MM.1S (cell line): Measurements from ENCODE around the gene OTOS.

Experiments
- DNase-seq: peaks from one replicate; pipeline ENCODE4 v3.0.0-alpha.2; 2015
- H2AFZ ChIP-seq: fragments of 300-600 bp; sonication (generic); 2 replicates; pipeline ENCODE4 v1.6.0; 2016; ENCODE audit warnings: antibody characterized with exemption, low read length
- H3F3A ChIP-seq: fragments of 300-600 bp; sonication (generic); 2 replicates; pipeline ENCODE4 v1.6.1; 2016; ENCODE audit warnings: mild to moderate bottlenecking, antibody characterized with exemption, low read length, moderate library complexity, mixed read lengths; ENCODE audit not compliant: insufficient read depth
- H3K27ac ChIP-seq: fragments of 300-600 bp; sonication (generic); 2 replicates; pipeline ENCODE4 v1.5.1; 2016; ENCODE audit warnings: mild to moderate bottlenecking, low read length
- H3K27me3 ChIP-seq: fragments of 300-600 bp; sonication (generic); replicated peaks from 2 replicates; pipeline ENCODE4 v1.6.0; 2016; ENCODE audit warnings: low read length; ENCODE audit not compliant: insufficient read depth
- H3K36me3 ChIP-seq: fragments of 300-600 bp; sonication (generic); replicated peaks from 2 replicates; pipeline ENCODE4 v1.6.1; 2016; ENCODE audit warnings: mild to moderate bottlenecking, low read length, mixed read lengths; ENCODE audit not compliant: insufficient read depth
- H3K4me1 ChIP-seq: fragments of 300-600 bp; sonication (generic); 2 replicates; pipeline ENCODE4 v1.6.1; 2016; ENCODE audit warnings: low read length, mixed read lengths
- H3K4me2 ChIP-seq: fragments of 300-600 bp; sonication (generic); 2 replicates; pipeline ENCODE4 v1.6.0; 2016; ENCODE audit warnings: low read depth, low read length
- H3K4me3 ChIP-seq: fragments of 300-600 bp; sonication (generic); 2 replicates; pipeline ENCODE4 v1.5.1; 2016; ENCODE audit warnings: low read length, mixed read lengths
- H3K79me2 ChIP-seq: fragments of 300-600 bp; sonication (generic); 2 replicates; pipeline ENCODE4 v1.6.1; 2016; ENCODE audit warnings: mixed run types, low read length, mixed read lengths
- H3K9ac ChIP-seq: fragments of 300-600 bp; sonication (generic); 2 replicates; pipeline ENCODE4 v1.6.1; 2016; ENCODE audit warnings: low read length, mixed read lengths
- H3K9me2 ChIP-seq: fragments of 300-600 bp; sonication (generic); replicated peaks from 2 replicates; pipeline ENCODE4 v1.6.1; 2016; ENCODE audit warnings: mild to moderate bottlenecking, low read length, mixed read lengths; ENCODE audit not compliant: insufficient read depth
- H3K9me3 ChIP-seq: fragments of 300-600 bp; sonication (generic); replicated peaks from 2 replicates; pipeline ENCODE4 v1.6.1; 2016; ENCODE audit warnings: mild to moderate bottlenecking, low read length, mixed read lengths; ENCODE audit not compliant: insufficient read depth
- H4K20me1 ChIP-seq: fragments of 300-600 bp; sonication (generic); 2 replicates; pipeline ENCODE4 v1.6.1; 2016; ENCODE audit warnings: mild to moderate bottlenecking, low read length, moderate library complexity, mixed read lengths; ENCODE audit not compliant: insufficient read depth
- CTCF ChIP-seq: fragments of 300-600 bp; sonication (generic); IDR thresholded peaks from 2 replicates; pipeline ENCODE4 v1.5.1; 2016; ENCODE audit warnings: antibody characterized with exemption, low read length, mixed read lengths
- EZH2 ChIP-seq: fragments of 300-600 bp; sonication (generic); optimal IDR thresholded peaks from 2 replicates; pipeline ENCODE3; 2017; ENCODE audit warnings: low read depth, mild to moderate bottlenecking, antibody characterized with exemption, low read length, mixed read lengths
- EZH2phosphoT487 ChIP-seq: fragments of 300-600 bp; sonication (generic); IDR thresholded peaks from 2 replicates; pipeline ENCODE4 v1.6.1; 2018; ENCODE audit warnings: antibody characterized with exemption, low read length

The OTOS gene

GRCh38 chr2:240183006-240183874 lies 42.8 kb upstream of the OTOS start:
- Histone ChIP-seq H3K9me3 (no peaks in the 10 kb centered on the region), H3K4me3 (no peak overlapping the region), H3K79me2 (no peaks in the 10 kb centered on the region), H3K4me1 (no peaks in the 10 kb centered on the region), H3K27me3 (peaks cover 36% of the 10 kb centered on the region), H3K27ac (no peak overlapping the region), H3K36me3 (no peaks in the 10 kb centered on the region), H3K4me2 (no peak overlapping the region), H2AFZ (no peak overlapping the region), H3K9me2 (no peaks in the 10 kb centered on the region), H3F3A (no peaks in the 10 kb centered on the region), H4K20me1 (no peaks in the 10 kb centered on the region), H3K9ac (no peak overlapping the region)
- no peak for DNase-seq
- TF ChIP-seq CTCF: no peak
- no peak for TF ChIP-seq EZH2phosphoT487
- TF ChIP-seq EZH2: no peak

DNA sequence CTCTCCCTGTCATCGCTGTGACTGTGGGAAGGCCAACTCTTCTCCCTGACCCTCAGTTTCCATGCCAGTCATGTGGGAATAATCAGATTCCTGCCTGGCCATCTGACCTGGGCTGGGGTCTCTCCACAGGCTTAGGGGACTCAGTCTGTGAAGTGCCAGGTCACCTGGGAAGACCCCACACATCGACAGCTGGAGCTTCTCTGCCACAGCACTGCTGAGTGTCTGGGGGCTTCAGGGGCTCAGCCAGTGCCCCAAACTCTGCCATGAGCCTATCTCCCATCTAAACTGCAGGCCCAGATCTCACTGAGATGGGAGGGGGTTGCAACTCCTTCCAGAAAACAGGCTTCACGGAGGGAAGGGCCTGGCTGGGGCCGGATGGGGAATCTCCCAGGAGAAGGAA lies 42.0 kb upstream of the OTOS start:
- TF ChIP-seq EZH2phosphoT487 (no peak), EZH2 (no peak), CTCF (no peak)
- peaks cover 33% of the 10 kb centered on the region for H3K27me3 ChIP-seq
- H4K20me1 ChIP-seq: no peaks in the 10 kb centered on the region
- no peaks in the 10 kb centered on the region for H3K9me3 ChIP-seq
- H3K4me1 ChIP-seq: no peaks in the 10 kb centered on the region
- H3K27ac ChIP-seq: no peak overlapping the region
- H3F3A ChIP-seq: no peaks in the 10 kb centered on the region
- no peak overlapping the region for H3K4me2 ChIP-seq
- no peaks in the 10 kb centered on the region for H3K9me2 ChIP-seq
- no peak for DNase-seq
- H3K79me2 ChIP-seq: no peaks in the 10 kb centered on the region
- H2AFZ ChIP-seq: no peak overlapping the region
- H3K4me3 ChIP-seq: no peak overlapping the region
- no peaks in the 10 kb centered on the region for H3K36me3 ChIP-seq
- no peak overlapping the region for H3K9ac ChIP-seq

DNA sequence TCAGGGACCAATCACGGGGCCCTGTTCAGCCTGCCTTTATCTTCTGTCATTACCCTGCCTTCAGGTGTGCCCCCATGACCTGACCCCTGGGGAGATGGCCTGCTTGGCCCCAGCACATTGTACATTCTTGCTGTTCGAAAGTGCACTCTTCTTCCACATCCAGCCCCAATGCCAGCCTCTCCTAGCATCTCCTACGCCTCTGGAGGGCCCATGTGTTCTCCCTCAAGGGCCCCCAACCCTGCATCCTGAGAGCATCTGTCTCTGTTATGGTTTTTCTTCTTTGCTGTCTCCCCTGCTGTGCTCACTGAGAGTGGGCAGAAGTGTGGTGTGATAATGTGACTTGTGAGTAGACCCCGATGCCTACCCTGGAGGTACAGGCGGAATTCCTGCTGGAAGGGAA lies 41.5 kb upstream of the OTOS start:
- H3K27ac ChIP-seq: no peak overlapping the region
- DNase-seq: no peak
- no peak overlapping the region for H2AFZ ChIP-seq
- no peaks in the 10 kb centered on the region for H3K79me2 ChIP-seq
- H3K4me3 ChIP-seq: no peak overlapping the region
- no peaks in the 10 kb centered on the region for H3K9me2 ChIP-seq
- H3K4me2 ChIP-seq: no peak overlapping the region
- no peaks in the 10 kb centered on the region for H3K36me3 ChIP-seq
- H3K27me3 ChIP-seq: peaks cover 32% of the 10 kb centered on the region
- no peak overlapping the region for H3K9ac ChIP-seq
- no peaks in the 10 kb centered on the region for H4K20me1 ChIP-seq
- H3K9me3 ChIP-seq: no peaks in the 10 kb centered on the region
- no peaks in the 10 kb centered on the region for H3F3A ChIP-seq
- H3K4me1 ChIP-seq: no peaks in the 10 kb centered on the region
- no peak for TF ChIP-seq CTCF
- no peak for TF ChIP-seq EZH2
- no peak for TF ChIP-seq EZH2phosphoT487
